H1 (cell line): ENCODE measurements around the gene MRPL33. TPM values are rescaled to one million over a fixed set of nuclear protein-coding genes. Genes with fewer than 3 reads are reported as not detected.

ENCODE experiments used
- CTCF ChIA-PET: fragments of 300-600 bp; sonication (Branson Sonifier 250); formaldehyde crosslinking; loops from one replicate; lab custom pipeline; 2021; ENCODE audit not compliant: partially characterized antibody; lab: Charles Lee
- POLR2A ChIA-PET: fragments of 300-600 bp; sonication (Branson Sonifier 250); formaldehyde crosslinking; loops from one replicate; lab custom pipeline; 2021; ENCODE audit warnings: inconsistent platforms; ENCODE audit not compliant: partially characterized antibody; lab: Charles Lee
- DNase-seq, 2 experiments: peaks; one replicate each; pipeline versions ENCODE4 v3.0.0 to v3.0.0-alpha.2; 2010 to 2022; ENCODE audit warnings: low spot score in 2 of 2, low read depth in 1 of 2, mixed read lengths in 1 of 2
- FAIRE-seq: peaks from 2 replicates; lab custom pipeline; 2011; peaks lifted over from hg19 to GRCh38; lab: Jason Lieb, UNC
- H2AFZ ChIP-seq: 2 replicates; pipeline ENCODE4 v1.8.1; 2012; ENCODE audit warnings: low read length, inconsistent platforms
- H2AK5ac ChIP-seq: 2 replicates; pipeline ENCODE4 v1.6.1; 2013; ENCODE audit warnings: low read depth, low read length
- H2BK120ac ChIP-seq: replicated peaks from 2 replicates; pipeline ENCODE3; 2013; ENCODE audit warnings: low read depth, low read length, inconsistent platforms
- H2BK12ac ChIP-seq: 2 replicates; pipeline ENCODE4 v1.6.1; 2013; ENCODE audit warnings: low read depth, low read length
- H2BK15ac ChIP-seq: 2 replicates; pipeline ENCODE4 v1.6.1; 2013; ENCODE audit warnings: low read length
- H2BK20ac ChIP-seq: 2 replicates; pipeline ENCODE4 v1.6.1; 2013; ENCODE audit warnings: low read length
- H2BK5ac ChIP-seq: 2 replicates; pipeline ENCODE4 v1.6.1; 2013; ENCODE audit warnings: low read depth, low read length
- H3K14ac ChIP-seq: 2 replicates; pipeline ENCODE4 v1.6.1; 2013; ENCODE audit warnings: inconsistent platforms; ENCODE audit not compliant: insufficient read length
- H3K18ac ChIP-seq: 2 replicates; pipeline ENCODE4 v1.6.1; 2013; ENCODE audit warnings: low read length; ENCODE audit errors: extremely low read depth
- H3K23ac ChIP-seq: 2 replicates; pipeline ENCODE4 v1.6.1; 2013; ENCODE audit warnings: inconsistent platforms; ENCODE audit not compliant: insufficient read length
- H3K23me2 ChIP-seq: 2 replicates; pipeline ENCODE4 v1.6.1; 2013; ENCODE audit warnings: low read depth, low read length
- H3K27ac ChIP-seq: 2 replicates; pipeline ENCODE4 v1.6.1; 2011; ENCODE audit warnings: low read depth, low read length, inconsistent platforms
- H3K27me3 ChIP-seq, 4 experiments: replicated peaks in 1 of 4; 1 replicate in 1 of 4; 2 replicates in 3 of 4; pipeline versions ENCODE4 v1.6.1 to v1.8.1; 2011 to 2013; ENCODE audit warnings: low read length in 3 of 4, mild to moderate bottlenecking in 3 of 4, inconsistent platforms in 2 of 4, mixed read lengths in 2 of 4, moderate library complexity in 1 of 4; ENCODE audit not compliant: control insufficient read depth in 3 of 4, insufficient read depth in 3 of 4; ENCODE audit errors: extremely low read depth in 1 of 4
- H3K36me3 ChIP-seq, 4 experiments: 2 replicates each; pipeline versions ENCODE4 v1.6.1 to v1.8.1; 2011 to 2013; ENCODE audit warnings: mild to moderate bottlenecking in 4 of 4, low read length in 3 of 4, moderate library complexity in 2 of 4, control low read depth in 1 of 4, inconsistent platforms in 1 of 4; ENCODE audit not compliant: insufficient read depth in 4 of 4, control insufficient read depth in 2 of 4
- H3K4ac ChIP-seq: replicated peaks from 2 replicates; pipeline ENCODE3; 2013; ENCODE audit warnings: low read length, low read depth, mixed read lengths, inconsistent platforms; ENCODE audit not compliant: insufficient read length
- H3K4me1 ChIP-seq, 4 experiments: replicated peaks in 1 of 4; 1 replicate in 1 of 4; 2 replicates in 3 of 4; pipeline versions ENCODE4 v1.6.1 to v1.8.1; 2011 to 2013; ENCODE audit warnings: low read length in 3 of 4, inconsistent platforms in 2 of 4, mixed read lengths in 1 of 4; ENCODE audit not compliant: insufficient read depth in 4 of 4, control insufficient read depth in 3 of 4
- H3K4me2 ChIP-seq, 2 experiments: 2 replicates each; pipeline versions ENCODE4 v1.6.1 to v1.8.1; 2011 to 2013; ENCODE audit warnings: low read depth in 2 of 2, low read length in 2 of 2, control low read depth in 1 of 2, inconsistent platforms in 1 of 2, mild to moderate bottlenecking in 1 of 2; ENCODE audit not compliant: insufficient read depth in 1 of 2
- H3K4me3 ChIP-seq, 4 experiments: fragments of 200-600, 300-600 bp in 1 of 4; sonication (generic), shearing (Covaris generic), sonication (Bioruptor Twin) in 1 of 4; 2 replicates each; pipeline versions ENCODE4 v1.5.1 to v1.8.1; 2011 to 2016; ENCODE audit warnings: low read length in 4 of 4, low read depth in 3 of 4, control low read depth in 2 of 4, inconsistent platforms in 2 of 4, mild to moderate bottlenecking in 2 of 4, mixed read lengths in 1 of 4, moderate library complexity in 1 of 4; ENCODE audit not compliant: insufficient read depth in 2 of 4; ENCODE audit errors: extremely low read depth in 1 of 4
- H3K56ac ChIP-seq: replicated peaks from 2 replicates; pipeline ENCODE3; 2013; ENCODE audit warnings: low read depth, mild to moderate bottlenecking, mixed read lengths, low read length, inconsistent platforms; ENCODE audit not compliant: insufficient read length
- H3K79me1 ChIP-seq: 2 replicates; pipeline ENCODE4 v1.6.1; 2013; ENCODE audit warnings: low read depth, low read length, control low read depth
- H3K79me2 ChIP-seq, 2 experiments: 2 replicates each; pipeline versions ENCODE4 v1.6.1 to v1.8.1; 2012 to 2013; ENCODE audit warnings: low read length in 2 of 2, mild to moderate bottlenecking in 2 of 2, inconsistent platforms in 1 of 2; ENCODE audit not compliant: insufficient read depth in 2 of 2, control insufficient read depth in 1 of 2
- H3K9ac ChIP-seq, 4 experiments: replicated peaks in 1 of 4; 1 replicate in 1 of 4; 2 replicates in 3 of 4; pipeline versions ENCODE4 v1.6.1 to v1.8.1; 2011 to 2013; ENCODE audit warnings: low read depth in 3 of 4, low read length in 3 of 4, control low read depth in 2 of 4, mild to moderate bottlenecking in 2 of 4, moderate library complexity in 2 of 4, inconsistent platforms in 1 of 4; ENCODE audit errors: extremely low read depth in 1 of 4
- H3K9me3 ChIP-seq, 2 experiments: 2 replicates each; pipeline versions ENCODE4 v1.6.1 to v1.8.1; 2012 to 2013; ENCODE audit warnings: mild to moderate bottlenecking in 2 of 2, moderate library complexity in 2 of 2, control low read depth in 1 of 2, inconsistent platforms in 1 of 2, low read depth in 1 of 2, low read length in 1 of 2, mixed read lengths in 1 of 2; ENCODE audit not compliant: insufficient read depth in 2 of 2
- H4K20me1 ChIP-seq, 2 experiments: replicated peaks in 1 of 2; 2 replicates each; pipeline versions ENCODE3 to v1.8.1; 2011 to 2013; ENCODE audit warnings: inconsistent platforms in 2 of 2, low read length in 2 of 2, mild to moderate bottlenecking in 1 of 2; ENCODE audit not compliant: insufficient read depth in 2 of 2, control insufficient read depth in 1 of 2
- H4K5ac ChIP-seq: 2 replicates; pipeline ENCODE4 v1.6.1; 2013; ENCODE audit warnings: low read length, low read depth, mixed read lengths, inconsistent platforms; ENCODE audit not compliant: insufficient read length
- H4K8ac ChIP-seq: 2 replicates; pipeline ENCODE4 v1.8.0; 2013; ENCODE audit warnings: mild to moderate bottlenecking, moderate library complexity, low read length, inconsistent platforms; ENCODE audit not compliant: insufficient read depth; ENCODE audit errors: extremely low read depth
- H4K91ac ChIP-seq: replicated peaks from 2 replicates; pipeline ENCODE3; 2013; ENCODE audit warnings: low read length, mixed read lengths, inconsistent platforms; ENCODE audit not compliant: insufficient read length
- CHD2 ChIP-seq: IDR thresholded peaks from 2 replicates; pipeline ENCODE4 v1.6.1; 2012; ENCODE audit warnings: low read length, improper control_type of control experiment
- RAD21 ChIP-seq, 2 experiments: IDR thresholded peaks in 1 of 2; conservative IDR thresholded peaks in 1 of 2; 2 replicates each; pipeline ENCODE4 v1.6.1; 2011; ENCODE audit warnings: low read depth in 2 of 2, low read length in 2 of 2, improper control_type of control experiment in 1 of 2, inconsistent platforms in 1 of 2, mild to moderate bottlenecking in 1 of 2, moderate library complexity in 1 of 2
- RBBP5 ChIP-seq: IDR thresholded peaks from 2 replicates; pipeline ENCODE4 v1.7.1; 2012; ENCODE audit warnings: low read depth, mild to moderate bottlenecking, inconsistent platforms, low read length, moderate library complexity, borderline replicate concordance
- SIX5 ChIP-seq: IDR thresholded peaks from 2 replicates; pipeline ENCODE4 v1.6.1; 2011; ENCODE audit warnings: mild to moderate bottlenecking, low read depth, low read length
- SP2 ChIP-seq: IDR thresholded peaks from 2 replicates; pipeline ENCODE4 v1.6.1; 2012; ENCODE audit warnings: mild to moderate bottlenecking, low read length, inconsistent platforms
- YY1 ChIP-seq: IDR thresholded peaks from 2 replicates; pipeline ENCODE4 v1.6.1; 2011; ENCODE audit warnings: low read depth, mild to moderate bottlenecking, low read length
- WGBS, 2 experiments: shearing (Covaris generic) in 1 of 2; methylation state at CpG; one replicate each; pipeline versions ENCODE4 v1.1.6 to v1.1.7; 2013 to 2015; ENCODE audit warnings: low lambda C conversion rate in 2 of 2, mixed read lengths in 2 of 2, inconsistent platforms in 1 of 2, low coverage in 1 of 2, missing lambda C conversion rate in 1 of 2; ENCODE audit not compliant: insufficient replicate concordance in 2 of 2, insufficient coverage in 1 of 2, insufficient read length in 1 of 2; ENCODE audit errors: extremely low coverage in 1 of 2, missing lambda C conversion rate in 1 of 2; 5-methylcytosine and 5-hydroxymethylcytosine counted together
- polyA plus RNA-seq, 7 experiments: library from polyadenylated mRNA; depleted of rRNA in 3 of 7; stranded (reverse) in 5 of 7; unstranded in 2 of 7; fragments of >200 nt in 5 of 7; fragments of 200-250 nt in 2 of 7; gene quantifications; 1 replicate in 5 of 7; 2 replicates in 1 of 7; 4 replicates in 1 of 7; pipeline versions ENCODE4 v1.2.1 to v1.2.3, GENCODE V29; 2011 to 2013; ENCODE audit warnings: missing spikeins in 2 of 7, mixed read lengths in 2 of 7
- total RNA-seq: library from RNA; stranded (reverse); fragmentation: NEBNext Ultra II Directional; extraction: Animal tissue kit (Norgen Biotek cat#: 25700); gene quantifications from 2 replicates; pipeline ENCODE4 v1.2.1, GENCODE V29; 2021

Gene MRPL33
- total and polyA plus RNA-seq, 2 of the 8 experiments (the other 6 are each of a cell fraction or from before 2014, with no cell fraction given) = 24.3 to 62.9 TPM

GRCh38 chr2:27739058-27739373 is 32.5 kb upstream of the MRPL33 start:
- Histone ChIP-seq H3K23me2 (peaks cover 8% of the 10 kb centered on the region; the same call in 1 of the 2 replicates), H3K27me3 (no peaks in the 10 kb centered on the region; a peak in 1 of 7 replicates), H3K14ac (no peak overlapping the region), H4K20me1 (no peaks in the 10 kb centered on the region), H2BK12ac (no peak overlapping the region), H2BK5ac (no peak overlapping the region), H3K56ac (no peak overlapping the region), H3K4me2 (no peak overlapping the region), H2AK5ac (no peak overlapping the region), H3K9me3 (peaks cover 0 to 4% of the 10 kb centered on the region in 2 experiments; a peak in 1 of 4 replicates), H2BK20ac (no peak overlapping the region), H3K4ac (no peak overlapping the region), H3K4me1 (peaks cover 5 to 12% (median 7%) of the 10 kb centered on the region in 4 experiments), H3K79me1 (no peaks in the 10 kb centered on the region), H2AFZ (no peak overlapping the region), H4K8ac (no peak overlapping the region), H3K79me2 (no peaks in the 10 kb centered on the region), H2BK120ac (no peak overlapping the region), H3K36me3 (no peaks in the 10 kb centered on the region), H3K4me3 (no peak overlapping the region), H3K9ac (no peak overlapping the region), H3K23ac (no peak overlapping the region), H3K27ac (no peak overlapping the region), H2BK15ac (no peak overlapping the region), H3K18ac (no peak overlapping the region), H4K5ac (no peak overlapping the region), H4K91ac (no peak overlapping the region)
- 90% methylated on average over 4 of the region's 4 CpGs; no CpG with 5 or more reads in 1 of the 2 experiments for WGBS, 2 experiments
- no peak for DNase-seq
- TF ChIP-seq SIX5 (no peak), RAD21 (IDR thresholded peaks at IDR 0.05 in 1 of 2, conservative IDR thresholded peaks at IDR 0.05 in 1 of 2; ENCODE audit: low read depth in 2 of 2, low read length in 2 of 2) (no peak), CHD2 (no peak), YY1 (no peak), RBBP5 (no peak), SP2 (no peak)
- no peak for FAIRE-seq
- ChIA-PET CTCF (interaction anchor here (1.2 kb wide), 1 partner anchor 16 kb away, joined by 3 read pairs; no protein-coding TSS in a partner anchor), POLR2A (interaction anchor here (1.2 to 5.2 kb wide), 2 partner anchors 13 to 35 kb away, joined by 3 to 63 read pairs; no protein-coding TSS in a partner anchor)
